CD1c-positive myeloid dendritic cell (primary cell): ENCODE data around the gene PTPRD.
"Not testable (repeated sequence)": the region's sequence is repeated elsewhere in the genome, so short reads cannot be mapped to it uniquely, and the experiment has no call there.

Experiments used
- DNase-seq: peaks from one replicate; pipeline ENCODE4 v3.0.0-alpha.2; 2016; ENCODE audit errors: extremely low spot score

The PTPRD gene

GRCh38 chr9:9170439-9171134, 1442.2 kb downstream of the PTPRD start:
- DNase-seq, result no peak

GRCh38 chr9:9142001-9142400, 1470.8 kb downstream of the PTPRD start:
- no peak for DNase-seq

- no peak for DNase-seq
Measured at GRCh38 chr9:9133526-9133925, 1479.3 kb downstream of the PTPRD start.

- DNase-seq, result no peak
Measured at GRCh38 chr9:9124616-9125015, 1488.2 kb downstream of the PTPRD start.

GRCh38 chr9:9122230-9122875, 1490.4 kb downstream of the PTPRD start:
- DNase-seq, result no peak

GRCh38 chr9:9117866-9118265, 1494.9 kb downstream of the PTPRD start:
- DNase-seq, result no peak

- DNase-seq, result no peak
Measured at GRCh38 chr9:9112001-9112720, 1500.6 kb downstream of the PTPRD start.

GRCh38 chr9:9108641-9109040, 1504.2 kb downstream of the PTPRD start:
- DNase-seq, result no peak

GRCh38 chr9:9102295-9102694, 1510.5 kb downstream of the PTPRD start:
- no peak for DNase-seq

- no peak for DNase-seq
Measured at GRCh38 chr9:9100070-9100469, 1512.7 kb downstream of the PTPRD start.

- DNase-seq, result no peak
Measured at GRCh38 chr9:9099646-9100045, 1513.2 kb downstream of the PTPRD start.

GRCh38 chr9:9097254-9097653, 1515.5 kb downstream of the PTPRD start:
- not testable (repeated sequence) for DNase-seq

GRCh38 chr9:9091387-9091786, 1521.4 kb downstream of the PTPRD start:
- no peak for DNase-seq

- DNase-seq, result no peak
Measured at GRCh38 chr9:9079473-9079872, 1533.3 kb downstream of the PTPRD start.

GRCh38 chr9:9078301-9078700, 1534.5 kb downstream of the PTPRD start:
- no peak for DNase-seq

- DNase-seq, result no peak
Measured at GRCh38 chr9:9061627-9062026, 1551.2 kb downstream of the PTPRD start.

- no peak for DNase-seq
Measured at GRCh38 chr9:9054354-9054992, 1558.3 kb downstream of the PTPRD start.

GRCh38 chr9:9045572-9045971, 1567.2 kb downstream of the PTPRD start:
- DNase-seq, result no peak

GRCh38 chr9:9045072-9045471, 1567.7 kb downstream of the PTPRD start:
- no peak for DNase-seq

GRCh38 chr9:9043788-9044187, 1569.0 kb downstream of the PTPRD start:
- not testable (repeated sequence) for DNase-seq

- no peak for DNase-seq
Measured at GRCh38 chr9:9041756-9042155, 1571.0 kb downstream of the PTPRD start.

GRCh38 chr9:9033022-9033421, 1579.8 kb downstream of the PTPRD start:
- DNase-seq, result no peak
